SK-N-SH treated with all-trans-retinoic acid at 6 μM for 48 hours (cell line): ENCODE results near the gene ZNF674.
A peak's percentile ranks its signal among the peaks of the same experiment; 100 is the strongest.

Experiments
- ATAC-seq: fragments of 200-7000 bp; cut with Tn5 transposase; 3 replicates; pipeline ENCODE4 v1.9.1; 2020; ENCODE audit warnings: mild to moderate bottlenecking, moderate library complexity
- ARNTL ChIP-seq: fragments of 450-650 bp; formaldehyde crosslinking; IDR thresholded peaks from 2 replicates; pipeline ENCODE4 v1.5.0; 2020; ENCODE audit warnings: low read depth, mild to moderate bottlenecking, moderate library complexity, borderline replicate concordance
- BACH2 ChIP-seq: fragments of 250-450 bp; sonication (Bioruptor Pico); IDR thresholded peaks from 2 replicates; pipeline ENCODE4 v1.9.0; 2021; ENCODE audit warnings: mild to moderate bottlenecking, borderline replicate concordance
- CREB5 ChIP-seq: fragments of 250-450 bp; sonication (Bioruptor Pico); IDR thresholded peaks from 2 replicates; pipeline ENCODE4 v1.5.1; 2020; ENCODE audit warnings: low read depth, mild to moderate bottlenecking, moderate library complexity
- CSDC2 ChIP-seq: fragments of 250-450 bp; sonication (Bioruptor Pico); IDR thresholded peaks from 2 replicates; pipeline ENCODE4 v1.5.0; 2020; ENCODE audit warnings: mild to moderate bottlenecking, moderate library complexity
- CSRNP3 ChIP-seq: fragments of 250-450 bp; sonication (Bioruptor Pico); IDR thresholded peaks from 2 replicates; pipeline ENCODE4 v1.5.1; 2021; ENCODE audit warnings: mild to moderate bottlenecking, moderate library complexity
- GLIS3 ChIP-seq: fragments of 250-450 bp; sonication (Bioruptor Pico); IDR thresholded peaks from 2 replicates; pipeline ENCODE4 v1.5.0; 2020; ENCODE audit warnings: mild to moderate bottlenecking, moderate library complexity
- ISL1 ChIP-seq: fragments of 250-450 bp; sonication (Bioruptor Pico); IDR thresholded peaks from 2 replicates; pipeline ENCODE4 v2.1.2; 2022; ENCODE audit warnings: mild to moderate bottlenecking, moderate library complexity
- OSR1 ChIP-seq: fragments of 250-450 bp; sonication (Bioruptor Pico); IDR thresholded peaks from 2 replicates; pipeline ENCODE4 v1.8.0; 2022; ENCODE audit warnings: moderate library complexity, mild to moderate bottlenecking, inconsistent platforms
- PATZ1 ChIP-seq: fragments of 250-450 bp; sonication (Bioruptor Pico); IDR thresholded peaks from 2 replicates; pipeline ENCODE4 v1.8.0; 2020; ENCODE audit warnings: mild to moderate bottlenecking, moderate library complexity, borderline replicate concordance
- POU6F1 ChIP-seq: fragments of 250-450 bp; sonication (Bioruptor Pico); IDR thresholded peaks from 2 replicates; pipeline ENCODE4 v1.8.0; 2021; ENCODE audit warnings: low read depth, mild to moderate bottlenecking, moderate library complexity, borderline replicate concordance
- PPARA ChIP-seq: fragments of 250-450 bp; sonication (Bioruptor Pico); IDR thresholded peaks from 2 replicates; pipeline ENCODE4 v1.5.0; 2020; ENCODE audit warnings: mild to moderate bottlenecking, borderline replicate concordance
- RARB ChIP-seq: fragments of 250-450 bp; sonication (Bioruptor Pico); IDR thresholded peaks from 2 replicates; pipeline ENCODE4 v1.8.0; 2021; ENCODE audit warnings: mild to moderate bottlenecking, moderate library complexity
- TCF4 ChIP-seq: fragments of 250-450 bp; sonication (Bioruptor Pico); IDR thresholded peaks from 2 replicates; pipeline ENCODE4 v1.8.0; 2021; ENCODE audit warnings: mild to moderate bottlenecking, moderate library complexity, borderline replicate concordance
- TOX ChIP-seq: fragments of 250-450 bp; sonication (Bioruptor Pico); IDR thresholded peaks from 2 replicates; pipeline ENCODE4 v1.8.0; 2021; ENCODE audit warnings: mild to moderate bottlenecking, moderate library complexity, borderline replicate concordance
- TSHZ2 ChIP-seq: fragments of 250-450 bp; sonication (Bioruptor Pico); IDR thresholded peaks from 2 replicates; pipeline ENCODE4 v1.5.0; 2020; ENCODE audit warnings: mild to moderate bottlenecking, moderate library complexity
- ZC3H10 ChIP-seq: fragments of 250-450 bp; sonication (Bioruptor Pico); IDR thresholded peaks from 2 replicates; pipeline ENCODE4 v1.5.1; 2021; ENCODE audit warnings: mild to moderate bottlenecking, moderate library complexity
- ZFP30 ChIP-seq: fragments of 450-650 bp; formaldehyde crosslinking; IDR thresholded peaks from 2 replicates; pipeline ENCODE4 v1.5.0; 2022; ENCODE audit warnings: mild to moderate bottlenecking, moderate library complexity
- ZNF565 ChIP-seq: fragments of 450-650 bp; formaldehyde crosslinking; conservative IDR thresholded peaks from 2 replicates; pipeline ENCODE4 v1.5.0; 2020; ENCODE audit warnings: low read depth, mild to moderate bottlenecking, moderate library complexity
- ZNF70 ChIP-seq: fragments of 450-650 bp; formaldehyde crosslinking; IDR thresholded peaks from 2 replicates; pipeline ENCODE4 v1.5.0; 2020; ENCODE audit warnings: mild to moderate bottlenecking, moderate library complexity
- ZNF8 ChIP-seq: fragments of 450-650 bp; formaldehyde crosslinking; IDR thresholded peaks from 2 replicates; pipeline ENCODE4 v1.5.0; 2020; ENCODE audit warnings: mild to moderate bottlenecking, moderate library complexity

Gene ZNF674

GRCh38 chrX:46545111-46546005 is at the start of gene ZNF674:
TSS of gene ZNF674 (minus strand) at chrX:46545421. CDS start at chrX:46542087, 3,334 bp downstream.
- peak; percentile 94 for ATAC-seq
- TF ChIP-seq TCF4 (CRISPR knock-in tag), result no peak
- no peak for TF ChIP-seq ZC3H10 (CRISPR knock-in tag)
- no peak for TF ChIP-seq ZFP30 (CRISPR knock-in tag)
- no peak for TF ChIP-seq CREB5
- TF ChIP-seq CSRNP3, result no peak
- TF ChIP-seq TSHZ2 (CRISPR knock-in tag), result no peak
- no peak for TF ChIP-seq CSDC2 (CRISPR knock-in tag)
- TF ChIP-seq OSR1 (CRISPR knock-in tag), result no peak
- no peak for TF ChIP-seq ZNF565 (CRISPR knock-in tag)

GRCh38 chrX:46589977-46590723 is 44.9 kb upstream of the ZNF674 start:
- TF ChIP-seq POU6F1 (CRISPR knock-in tag) (no peak), OSR1 (CRISPR knock-in tag) (no peak), PPARA (CRISPR knock-in tag) (no peak), ZC3H10 (CRISPR knock-in tag) (no peak), GLIS3 (CRISPR knock-in tag) (no peak), ZNF565 (CRISPR knock-in tag) (no peak), CSDC2 (CRISPR knock-in tag) (no peak), TOX (CRISPR knock-in tag) (no peak), ZNF70 (no peak)
- ATAC-seq, result no peak; the same call in 2 of the 3 replicates

- ATAC-seq, result peak; percentile 57
- no peak for TF ChIP-seq TSHZ2 (CRISPR knock-in tag)
- TF ChIP-seq RARB, result no peak
- no peak for TF ChIP-seq GLIS3 (CRISPR knock-in tag)
- no peak for TF ChIP-seq ARNTL (CRISPR knock-in tag)
- no peak for TF ChIP-seq CREB5
- no peak for TF ChIP-seq TOX (CRISPR knock-in tag)
- TF ChIP-seq TCF4 (CRISPR knock-in tag), result no peak
- TF ChIP-seq ISL1 (CRISPR knock-in tag), result no peak
- TF ChIP-seq PATZ1 (CRISPR knock-in tag), result no peak
- TF ChIP-seq PPARA (CRISPR knock-in tag), result no peak
- no peak for TF ChIP-seq ZNF8 (CRISPR knock-in tag)
- no peak for TF ChIP-seq ZFP30 (CRISPR knock-in tag)
- no peak for TF ChIP-seq ZNF70
- TF ChIP-seq BACH2 (CRISPR knock-in tag), result no peak
Measured at GRCh38 chrX:46588263-46588662, 43.0 kb upstream of the ZNF674 start.
